Chondrocyte (in vitro differentiated cells): ENCODE results near the gene OSBPL9. TPM values are rescaled to one million over a fixed set of nuclear protein-coding genes. Genes with fewer than 3 reads are reported as not detected.
A peak's percentile ranks its signal among the peaks of the same experiment; 100 is the strongest.

Experiments
- DNase-seq: peaks from one replicate; pipeline ENCODE4 v3.0.0; 2021; ENCODE audit warnings: mixed read lengths, low spot score
- H3K27ac Mint-ChIP-seq: one replicate; pipeline ENCODE4 v1.8.0; 2021; ENCODE audit warnings: mild to moderate bottlenecking, moderate library complexity, mixed read lengths; ENCODE audit not compliant: unreplicated experiment
- H3K27me3 Mint-ChIP-seq: 2 replicates; pipeline ENCODE4 v1.8.0; 2021; ENCODE audit warnings: low read depth, mixed read lengths
- H3K36me3 Mint-ChIP-seq: 2 replicates; pipeline ENCODE4 v1.8.0; 2021; ENCODE audit warnings: low read depth, mixed read lengths
- H3K4me1 Mint-ChIP-seq: 2 replicates; pipeline ENCODE4 v1.8.0; 2021; ENCODE audit warnings: low read depth, mild to moderate bottlenecking, mixed read lengths
- H3K4me3 Mint-ChIP-seq: one replicate; pipeline ENCODE4 v1.8.0; 2021; ENCODE audit warnings: mild to moderate bottlenecking, moderate library complexity, mixed read lengths; ENCODE audit not compliant: unreplicated experiment
- H3K9me3 Mint-ChIP-seq: 2 replicates; pipeline ENCODE4 v1.8.0; 2021; ENCODE audit warnings: low read depth, mixed read lengths
- total RNA-seq: library from RNA; stranded (reverse); gene quantifications from 3 replicates; pipeline ENCODE4 v1.2.1, GENCODE V29; 2021
- TF ChIP-seq, protein P1 (sequence below): fragments of 200-600 bp; sonication (generic); IDR thresholded peaks from 2 replicates; pipeline ENCODE4 v1.5.0; 2021; ENCODE audit warnings: antibody characterized with exemption, mild to moderate bottlenecking, moderate library complexity

OSBPL9 gene
- total RNA-seq, 1 donor from 2014 or later = 186 TPM

DNA sequence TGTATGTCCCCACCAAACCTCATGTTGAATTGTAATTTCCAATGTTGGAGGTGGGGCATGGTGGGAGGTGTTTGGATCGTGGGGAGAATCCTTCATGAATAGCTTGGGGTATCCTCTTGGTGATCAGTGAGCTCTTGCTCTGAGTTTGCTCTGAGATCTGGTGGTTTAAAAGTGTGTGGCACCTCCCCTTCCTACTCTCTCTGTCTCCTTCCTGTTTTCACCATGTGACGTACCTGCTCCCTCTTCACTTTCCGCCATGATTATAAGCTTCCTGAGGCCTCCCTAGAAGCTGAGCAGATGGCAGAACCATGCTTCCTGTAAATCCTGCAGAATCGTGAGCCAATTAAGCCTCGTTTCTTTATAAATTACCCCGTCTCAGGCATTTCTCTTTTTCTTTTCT lies 40.0 kb upstream of the OSBPL9 start:
- H3K27ac Mint-ChIP-seq = no peak overlapping the region
- no peak for DNase-seq
- no peak overlapping the region for H3K4me3 Mint-ChIP-seq
- peaks cover 21% of the 10 kb centered on the region for H3K4me1 Mint-ChIP-seq
- H3K27me3 Mint-ChIP-seq = no peaks in the 10 kb centered on the region
- TF ChIP-seq, protein P1, sequence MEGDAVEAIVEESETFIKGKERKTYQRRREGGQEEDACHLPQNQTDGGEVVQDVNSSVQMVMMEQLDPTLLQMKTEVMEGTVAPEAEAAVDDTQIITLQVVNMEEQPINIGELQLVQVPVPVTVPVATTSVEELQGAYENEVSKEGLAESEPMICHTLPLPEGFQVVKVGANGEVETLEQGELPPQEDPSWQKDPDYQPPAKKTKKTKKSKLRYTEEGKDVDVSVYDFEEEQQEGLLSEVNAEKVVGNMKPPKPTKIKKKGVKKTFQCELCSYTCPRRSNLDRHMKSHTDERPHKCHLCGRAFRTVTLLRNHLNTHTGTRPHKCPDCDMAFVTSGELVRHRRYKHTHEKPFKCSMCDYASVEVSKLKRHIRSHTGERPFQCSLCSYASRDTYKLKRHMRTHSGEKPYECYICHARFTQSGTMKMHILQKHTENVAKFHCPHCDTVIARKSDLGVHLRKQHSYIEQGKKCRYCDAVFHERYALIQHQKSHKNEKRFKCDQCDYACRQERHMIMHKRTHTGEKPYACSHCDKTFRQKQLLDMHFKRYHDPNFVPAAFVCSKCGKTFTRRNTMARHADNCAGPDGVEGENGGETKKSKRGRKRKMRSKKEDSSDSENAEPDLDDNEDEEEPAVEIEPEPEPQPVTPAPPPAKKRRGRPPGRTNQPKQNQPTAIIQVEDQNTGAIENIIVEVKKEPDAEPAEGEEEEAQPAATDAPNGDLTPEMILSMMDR = no peak
- H3K9me3 Mint-ChIP-seq = no peaks in the 10 kb centered on the region
- H3K36me3 Mint-ChIP-seq = no peaks in the 10 kb centered on the region

DNA sequence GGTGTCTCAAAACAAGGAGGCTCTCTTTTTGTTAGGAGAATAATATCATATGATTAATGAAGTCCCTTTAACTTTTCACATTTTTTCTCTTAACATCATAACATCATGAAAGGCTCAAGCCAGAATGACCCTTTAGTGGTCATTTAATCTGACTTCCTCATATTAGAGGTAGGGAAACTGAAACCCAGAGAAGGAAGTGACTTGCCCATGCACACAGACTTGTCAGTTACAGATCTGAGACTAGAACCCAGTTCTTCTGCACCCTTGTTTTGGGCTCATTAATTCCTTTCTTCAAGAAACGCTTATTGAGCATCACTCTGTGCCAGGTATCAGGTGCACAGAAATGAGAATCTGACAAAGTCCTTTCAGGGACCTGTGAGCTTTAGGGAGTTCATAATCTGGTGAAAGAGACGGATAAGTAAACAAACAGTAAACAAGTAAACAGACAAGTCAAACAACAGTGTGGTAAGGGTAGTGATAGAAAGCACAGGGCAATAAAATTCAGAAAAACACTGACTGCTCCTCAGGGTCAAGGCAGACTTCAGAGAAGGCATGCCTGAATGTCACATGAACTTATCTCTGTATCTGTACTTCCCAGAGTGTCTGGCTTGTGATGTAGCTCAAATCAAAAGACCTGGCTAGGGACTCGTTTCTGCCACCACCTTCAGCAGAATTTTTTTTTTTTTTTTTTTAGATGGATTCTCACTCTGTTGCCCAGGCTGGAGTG lies 38.3 kb upstream of the OSBPL9 start:
- Mint-ChIP-seq H3K9me3 (no peaks in the 10 kb centered on the region), H3K4me1 (peaks cover 19% of the 10 kb centered on the region), H3K27me3 (no peaks in the 10 kb centered on the region), H3K36me3 (no peaks in the 10 kb centered on the region), H3K4me3 (no peak overlapping the region), H3K27ac (no peak overlapping the region)
- DNase-seq = no peak
- TF ChIP-seq, protein P1 = no peak

DNA sequence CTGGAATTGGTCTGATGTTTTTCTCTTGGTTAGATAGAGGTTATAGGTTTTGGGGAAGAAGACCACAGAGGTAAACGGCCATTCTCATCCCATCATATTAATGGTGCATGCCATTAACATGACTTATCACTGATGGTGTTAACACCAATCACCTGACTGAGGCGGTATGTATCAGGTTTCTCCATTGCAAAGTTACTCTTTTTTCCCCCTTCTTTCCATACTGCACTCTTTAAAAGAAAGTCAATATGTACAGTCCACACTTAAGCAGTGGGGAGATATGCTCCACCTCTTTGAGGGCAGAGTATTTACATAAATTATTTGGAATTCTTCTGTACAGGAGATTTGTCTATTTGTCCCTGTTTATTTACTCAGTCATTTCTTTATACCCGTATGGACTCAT lies 35.7 kb upstream of the OSBPL9 start:
- H3K27me3 Mint-ChIP-seq = no peaks in the 10 kb centered on the region
- DNase-seq = no peak
- peaks cover 9% of the 10 kb centered on the region for H3K4me1 Mint-ChIP-seq
- H3K36me3 Mint-ChIP-seq = no peaks in the 10 kb centered on the region
- H3K4me3 Mint-ChIP-seq = no peak overlapping the region
- H3K27ac Mint-ChIP-seq = no peak overlapping the region
- H3K9me3 Mint-ChIP-seq = no peaks in the 10 kb centered on the region
- TF ChIP-seq, protein P1 = no peak

DNA sequence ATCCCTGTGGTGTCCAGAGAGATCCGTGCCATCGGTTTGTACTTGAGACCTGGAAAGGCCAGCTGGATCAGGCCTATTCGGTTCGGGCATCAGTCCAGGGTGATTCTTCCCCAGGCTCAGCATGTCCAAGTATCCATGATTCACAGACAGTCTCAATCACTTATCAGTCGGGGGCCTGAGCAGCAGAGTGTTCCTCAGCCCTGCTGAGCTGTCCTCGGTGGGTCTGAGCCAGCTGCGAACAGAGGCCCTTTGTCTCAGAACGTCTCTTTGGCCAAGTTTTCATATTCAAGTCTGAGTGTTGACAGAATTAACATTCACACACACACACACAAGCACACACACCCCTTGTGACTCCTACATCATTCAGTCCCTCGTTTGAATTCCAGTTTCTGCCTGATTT lies 33.4 kb upstream of the OSBPL9 start:
- H3K27ac Mint-ChIP-seq = peak overlapping the region; percentile 65
- DNase-seq = no peak
- H3K9me3 Mint-ChIP-seq = no peaks in the 10 kb centered on the region
- no peaks in the 10 kb centered on the region for H3K27me3 Mint-ChIP-seq
- H3K4me1 Mint-ChIP-seq = peaks cover 9% of the 10 kb centered on the region
- TF ChIP-seq, protein P1 = no peak
- no peaks in the 10 kb centered on the region for H3K36me3 Mint-ChIP-seq
- no peak overlapping the region for H3K4me3 Mint-ChIP-seq

DNA sequence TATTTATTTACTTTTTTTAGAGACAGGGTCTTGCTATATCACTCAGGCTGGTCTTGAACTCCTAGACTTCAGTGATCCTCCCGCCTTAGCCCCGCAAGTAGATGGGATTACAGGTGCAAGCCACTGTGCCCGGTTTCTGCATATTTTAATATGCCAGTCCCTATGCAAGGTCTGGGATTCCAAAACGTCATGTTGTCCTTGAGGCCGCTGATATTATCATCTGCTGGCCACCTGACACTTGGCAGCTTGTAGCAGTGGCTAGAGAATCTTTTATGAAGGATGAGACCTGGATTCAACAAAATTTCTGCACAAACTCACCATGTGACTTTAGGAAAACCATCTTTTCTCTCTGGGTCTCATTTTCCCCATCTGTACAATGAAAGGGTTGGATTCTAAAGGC lies 32.9 kb upstream of the OSBPL9 start:
- H3K36me3 Mint-ChIP-seq = no peaks in the 10 kb centered on the region
- peaks cover 9% of the 10 kb centered on the region for H3K4me1 Mint-ChIP-seq
- no peak for DNase-seq
- peak overlapping the region; percentile 65 for H3K27ac Mint-ChIP-seq
- TF ChIP-seq, protein P1 = no peak
- no peaks in the 10 kb centered on the region for H3K27me3 Mint-ChIP-seq
- no peaks in the 10 kb centered on the region for H3K9me3 Mint-ChIP-seq
- no peak overlapping the region for H3K4me3 Mint-ChIP-seq
